Thymus (tissue), 11 donors: ENCODE measurements around the gene COG5. TPM values are rescaled to one million over a fixed set of nuclear protein-coding genes. Genes with fewer than 3 reads are reported as not detected.
A peak's percentile ranks its signal among the peaks of the same experiment; 100 is the strongest.

Experiments
- DNase-seq, 9 donors: peaks; one replicate each; pipeline ENCODE4 v3.0.0-alpha.2; 2013; ENCODE audit warnings: low spot score in 9 of 9, low read depth in 6 of 9, missing footprints in 1 of 9
- H3K27ac ChIP-seq, 2 donors: one replicate each; pipeline ENCODE4 v1.5.1; 2013; ENCODE audit warnings: control low read depth in 1 of 2, low read depth in 1 of 2, low read length in 1 of 2, mild to moderate bottlenecking in 1 of 2, moderate library complexity in 1 of 2
- H3K27me3 ChIP-seq, 2 donors: one replicate each; pipeline ENCODE4 v1.5.1; 2013; ENCODE audit warnings: low read length in 1 of 2; ENCODE audit not compliant: control insufficient read depth in 2 of 2, insufficient read depth in 1 of 2
- H3K36me3 ChIP-seq, 2 donors: one replicate each; pipeline ENCODE4 v1.5.1; 2013; ENCODE audit warnings: low read length in 1 of 2, mild to moderate bottlenecking in 1 of 2, moderate library complexity in 1 of 2; ENCODE audit not compliant: control insufficient read depth in 2 of 2, insufficient read depth in 2 of 2
- H3K4me1 ChIP-seq, 2 donors: one replicate each; pipeline ENCODE4 v1.5.1; 2013; ENCODE audit warnings: low read length in 2 of 2; ENCODE audit not compliant: control insufficient read depth in 2 of 2, insufficient read depth in 2 of 2
- H3K4me3 ChIP-seq, 2 donors: one replicate each; pipeline ENCODE4 v1.5.1; 2013; ENCODE audit warnings: low read length in 2 of 2, control low read depth in 1 of 2, mild to moderate bottlenecking in 1 of 2
- H3K9me3 ChIP-seq, 2 donors: one replicate each; pipeline ENCODE4 v1.5.1; 2013; ENCODE audit warnings: low read length in 1 of 2, mild to moderate bottlenecking in 1 of 2; ENCODE audit not compliant: control insufficient read depth in 2 of 2, insufficient read depth in 1 of 2
- WGBS: extraction: QIAGEN DNeasy Blood & Tissue Kit; methylation state at CpG from one replicate; pipeline ENCODE4 v1.1.7; 2013; 5-methylcytosine and 5-hydroxymethylcytosine counted together
- polyA plus RNA-seq: library from polyadenylated mRNA; stranded (reverse); fragments of 200-250 nt; gene quantifications from one replicate; pipeline ENCODE4 v1.2.3, GENCODE V29; 2013
- total RNA-seq: library from RNA; stranded (reverse); fragments of 120-200 nt; gene quantifications from one replicate; pipeline ENCODE4 v1.2.4, GENCODE V29; 2013
- donor health status: healthy.

COG5 gene
- total and polyA plus RNA-seq, 2 donors, result 8.7 to 25.2 TPM

DNA sequence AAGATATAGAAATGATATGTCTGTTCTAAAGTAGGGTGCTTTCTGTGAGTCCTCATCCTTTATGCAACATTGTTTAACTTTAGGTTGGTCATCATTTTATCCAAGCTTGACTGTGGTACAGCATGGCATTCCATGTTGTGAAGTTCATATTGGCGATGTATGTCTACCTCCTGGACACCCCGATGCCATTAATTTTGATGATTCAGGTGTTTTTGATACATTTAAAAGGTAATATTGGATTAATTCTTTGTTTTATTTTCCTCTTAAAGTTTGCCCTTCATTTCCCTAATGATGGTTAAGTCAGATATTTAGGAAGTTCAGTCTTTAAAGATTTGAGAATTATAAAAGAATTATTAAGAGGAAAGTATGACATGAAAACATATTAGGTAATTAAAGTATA is 373.6 kb downstream of the COG5 start:
- no peaks in the 10 kb centered on the region for H3K4me1 ChIP-seq
- no peaks in the 10 kb centered on the region for H3K9me3 ChIP-seq
- H3K36me3 ChIP-seq, result peaks cover 19 to 83% of the 10 kb centered on the region in 2 donors
- DNase-seq, result no peak
- over 99% methylated on average over 2 of the region's 2 CpGs for WGBS
- no peaks in the 10 kb centered on the region for H3K27me3 ChIP-seq
- no peak overlapping the region for H3K4me3 ChIP-seq
- no peak overlapping the region for H3K27ac ChIP-seq

DNA sequence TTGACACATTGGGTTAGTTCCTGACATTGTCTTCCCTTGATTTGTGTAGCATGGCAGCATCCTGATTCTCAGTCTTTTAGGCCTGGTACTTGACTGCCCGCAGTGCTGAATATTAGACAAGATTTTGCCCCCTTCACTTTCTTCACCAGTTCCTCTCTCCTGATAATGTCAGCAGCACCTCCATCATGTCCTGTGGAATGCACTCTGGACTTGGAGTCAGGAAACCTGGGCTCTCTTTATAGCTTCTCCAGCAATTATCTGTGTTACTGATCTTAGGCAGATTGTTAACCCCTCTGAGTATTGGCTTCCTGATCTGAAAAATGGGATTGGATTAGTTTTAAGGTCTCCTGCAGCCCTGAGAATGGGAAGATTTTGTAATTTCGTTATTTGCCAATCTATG is 375.9 kb downstream of the COG5 start:
- Histone ChIP-seq H3K9me3 (no peaks in the 10 kb centered on the region), H3K36me3 (peaks cover 24 to 83% of the 10 kb centered on the region in 2 donors), H3K4me3 (no peak overlapping the region), H3K27me3 (no peaks in the 10 kb centered on the region), H3K27ac (no peak overlapping the region), H3K4me1 (no peaks in the 10 kb centered on the region)
- DNase-seq, result no peak
- 98% methylated on average over 2 of the region's 2 CpGs for WGBS

GRCh38 chr7:107186240-107186639 is 377.5 kb downstream of the COG5 start:
- Histone ChIP-seq H3K27me3 (no peaks in the 10 kb centered on the region), H3K9me3 (no peaks in the 10 kb centered on the region), H3K4me1 (no peaks in the 10 kb centered on the region), H3K27ac (no peak overlapping the region), H3K4me3 (no peak overlapping the region), H3K36me3 (peaks cover 30 to 83% of the 10 kb centered on the region in 2 donors)
- no peak for DNase-seq
- 96% methylated on average over 4 of the region's 4 CpGs for WGBS

- Histone ChIP-seq H3K36me3 (peaks cover 31 to 83% of the 10 kb centered on the region in 2 donors), H3K27me3 (no peaks in the 10 kb centered on the region), H3K4me3 (no peak overlapping the region), H3K27ac (no peak overlapping the region), H3K4me1 (no peaks in the 10 kb centered on the region), H3K9me3 (no peaks in the 10 kb centered on the region)
- no peak for DNase-seq
- WGBS, result 85% methylated on average over 4 of the region's 4 CpGs
Measured at GRCh38 chr7:107185716-107186115, 378.0 kb downstream of the COG5 start.

GRCh38 chr7:107181172-107181571 is 382.5 kb downstream of the COG5 start:
- 98% methylated on average over 5 of the region's 5 CpGs for WGBS
- no peak for DNase-seq
- H3K4me3 ChIP-seq, result no peak overlapping the region
- H3K27ac ChIP-seq, result peak overlapping the region in 1 of 2 donors; percentile 38
- H3K9me3 ChIP-seq, result no peaks in the 10 kb centered on the region
- H3K36me3 ChIP-seq, result peaks cover 25 to 52% of the 10 kb centered on the region in 2 donors
- H3K4me1 ChIP-seq, result no peaks in the 10 kb centered on the region
- H3K27me3 ChIP-seq, result no peaks in the 10 kb centered on the region

DNA sequence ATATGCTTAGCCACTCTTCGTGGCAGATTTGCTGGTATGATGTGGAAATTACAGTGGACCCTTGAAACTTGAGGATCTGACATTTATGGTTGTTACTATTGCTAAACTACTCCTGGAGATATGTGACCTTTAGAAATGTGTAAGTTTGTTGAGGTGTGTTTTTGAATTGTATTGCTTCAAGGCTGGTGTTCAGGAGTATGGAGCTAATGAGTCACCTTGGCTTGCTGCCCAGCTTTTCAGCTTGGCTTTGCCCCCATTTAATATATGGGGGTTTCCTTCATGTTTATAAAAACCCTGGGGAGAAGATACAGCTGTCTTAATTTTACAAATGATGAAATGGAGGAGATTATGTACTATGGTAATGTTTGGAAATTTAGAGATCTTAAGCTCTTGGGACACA is 383.3 kb downstream of the COG5 start:
- 90% methylated on average over 1 of the region's 1 CpG for WGBS
- no peaks in the 10 kb centered on the region for H3K27me3 ChIP-seq
- no peaks in the 10 kb centered on the region for H3K9me3 ChIP-seq
- H3K36me3 ChIP-seq, result peaks cover 21 to 46% of the 10 kb centered on the region in 2 donors
- H3K27ac ChIP-seq, result peak overlapping the region in 1 of 2 donors; percentile 38
- peak in 2 of 9 donors; percentile 4 to 16 for DNase-seq
- H3K4me1 ChIP-seq, result no peaks in the 10 kb centered on the region
- H3K4me3 ChIP-seq, result no peak overlapping the region

DNA sequence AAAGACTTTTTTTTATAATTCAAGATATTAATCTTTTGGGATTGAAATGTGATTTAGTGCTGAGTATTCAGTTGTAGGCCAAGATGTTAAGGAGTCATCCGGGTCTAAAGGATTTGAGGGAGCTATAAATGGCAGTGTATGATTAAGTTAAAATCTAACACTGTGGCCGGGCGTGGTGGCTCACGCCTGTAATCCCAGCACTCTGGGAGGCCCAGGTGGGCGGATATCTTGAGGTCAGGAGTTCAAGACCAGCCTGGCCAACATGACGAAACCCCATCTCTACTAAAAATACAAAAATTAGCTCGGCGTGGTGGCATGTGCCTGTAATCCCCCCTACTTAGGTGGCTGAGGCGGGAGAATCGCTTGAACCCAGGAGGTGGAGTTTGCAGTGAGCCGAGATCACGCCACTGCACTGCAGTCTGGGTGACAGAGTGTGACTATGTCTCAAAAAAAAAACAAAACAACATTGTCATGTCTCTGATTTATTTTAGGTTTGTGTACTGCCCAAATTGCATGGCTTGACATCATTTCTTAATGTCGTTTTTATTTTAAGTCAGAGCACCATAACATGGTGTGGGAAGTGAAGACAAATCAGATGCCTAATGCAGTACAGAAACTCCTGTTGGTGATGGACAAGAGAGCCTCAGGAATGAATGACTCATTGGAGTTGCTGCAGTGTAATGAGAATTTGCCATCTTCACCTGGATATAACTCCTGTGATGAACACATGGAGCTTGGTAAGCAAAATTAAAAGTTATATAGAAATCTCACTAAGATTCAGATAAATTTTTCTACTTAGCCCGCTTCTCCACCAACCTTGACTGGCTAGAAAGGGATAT is 384.2 kb downstream of the COG5 start:
- DNase-seq, result no peak
- WGBS, result 97% methylated on average over 14 of the region's 14 CpGs
- Histone ChIP-seq H3K27me3 (no peaks in the 10 kb centered on the region), H3K27ac (no peak overlapping the region), H3K4me1 (no peaks in the 10 kb centered on the region), H3K4me3 (no peak overlapping the region), H3K9me3 (no peaks in the 10 kb centered on the region), H3K36me3 (peaks cover 17 to 38% of the 10 kb centered on the region in 2 donors)

DNA sequence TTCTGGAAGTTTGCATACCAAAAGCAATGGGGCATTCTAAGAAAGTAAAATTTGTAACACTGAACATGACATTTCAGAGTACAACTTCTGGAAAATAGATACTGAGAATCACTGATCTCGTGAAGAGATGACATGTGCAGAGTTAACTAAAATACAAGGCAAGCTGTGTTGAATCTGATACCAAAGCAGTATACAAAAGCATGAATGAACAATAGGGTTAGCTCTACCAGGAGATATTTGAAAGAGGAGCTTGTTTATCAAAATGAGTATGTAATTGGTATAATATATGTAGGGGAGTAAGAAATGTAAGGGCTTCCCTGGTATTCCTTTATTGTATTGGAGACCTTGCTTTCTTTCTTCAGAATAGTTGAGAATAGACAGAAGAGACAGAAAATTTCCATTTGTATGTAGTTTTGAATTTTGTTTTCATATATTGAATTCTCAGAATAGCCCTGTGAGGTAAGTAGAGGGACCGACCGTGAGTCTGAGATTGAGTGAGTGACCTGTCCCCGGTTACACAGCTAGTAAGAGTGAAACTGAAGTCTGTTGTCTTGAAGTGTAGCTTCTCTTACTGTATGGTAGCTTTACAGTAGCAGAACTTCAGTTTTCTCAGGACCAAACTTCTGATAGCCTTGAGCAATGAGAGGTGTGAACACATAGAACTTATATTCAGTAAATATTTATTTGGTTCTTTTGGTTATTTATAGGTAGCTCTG is 389.9 kb downstream of the COG5 start:
- H3K4me3 ChIP-seq, result no peak overlapping the region
- no peaks in the 10 kb centered on the region for H3K9me3 ChIP-seq
- no peak for DNase-seq
- H3K36me3 ChIP-seq, result peaks cover 0 to 5% of the 10 kb centered on the region in 2 donors
- 93% methylated on average over 4 of the region's 4 CpGs for WGBS
- no peaks in the 10 kb centered on the region for H3K27me3 ChIP-seq
- H3K27ac ChIP-seq, result no peak overlapping the region
- no peaks in the 10 kb centered on the region for H3K4me1 ChIP-seq

- H3K27me3 ChIP-seq, result no peaks in the 10 kb centered on the region
- no peaks in the 10 kb centered on the region for H3K9me3 ChIP-seq
- H3K27ac ChIP-seq, result no peak overlapping the region
- DNase-seq, result no peak
- H3K4me3 ChIP-seq, result no peak overlapping the region
- peaks cover 0 to 5% of the 10 kb centered on the region in 2 donors for H3K36me3 ChIP-seq
- H3K4me1 ChIP-seq, result no peaks in the 10 kb centered on the region
- 98% methylated on average over 2 of the region's 2 CpGs for WGBS
Measured at GRCh38 chr7:107173191-107173590, 390.5 kb downstream of the COG5 start.
